CD4-positive, alpha-beta T cell treated with Interleukin-6 at 100 ng/mL for 8 hours (primary cell): ENCODE measurements around the gene PTPN14.
"Not testable (repeated sequence)": the region's sequence is repeated elsewhere in the genome, so short reads cannot be mapped to it uniquely, and the experiment has no call there.

Experiments used
- DNase-seq: peaks from one replicate; pipeline ENCODE4 v3.0.0-alpha.2; 2020; ENCODE audit warnings: mixed read lengths, low spot score

Gene PTPN14

DNA sequence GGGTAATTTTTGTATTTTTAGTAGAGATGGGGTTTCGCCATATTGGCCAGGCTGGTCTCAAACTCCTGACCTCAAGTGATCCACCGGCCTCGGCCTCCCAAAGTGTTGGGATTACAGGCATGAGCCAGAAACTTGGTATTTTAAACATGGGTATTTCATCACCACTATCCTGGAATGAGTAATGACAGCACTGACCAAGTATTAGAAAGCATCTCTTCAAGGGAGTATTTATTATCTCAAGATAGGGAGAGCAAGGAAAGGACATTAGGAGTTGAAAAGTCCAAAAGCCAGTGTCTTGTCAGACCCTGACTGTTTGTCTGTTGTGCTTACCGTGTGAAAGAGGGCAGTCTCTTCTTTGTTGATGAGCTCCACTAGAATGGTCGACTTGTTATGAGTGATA lies 156.8 kb downstream of the PTPN14 start:
- not testable (repeated sequence) for DNase-seq

DNA sequence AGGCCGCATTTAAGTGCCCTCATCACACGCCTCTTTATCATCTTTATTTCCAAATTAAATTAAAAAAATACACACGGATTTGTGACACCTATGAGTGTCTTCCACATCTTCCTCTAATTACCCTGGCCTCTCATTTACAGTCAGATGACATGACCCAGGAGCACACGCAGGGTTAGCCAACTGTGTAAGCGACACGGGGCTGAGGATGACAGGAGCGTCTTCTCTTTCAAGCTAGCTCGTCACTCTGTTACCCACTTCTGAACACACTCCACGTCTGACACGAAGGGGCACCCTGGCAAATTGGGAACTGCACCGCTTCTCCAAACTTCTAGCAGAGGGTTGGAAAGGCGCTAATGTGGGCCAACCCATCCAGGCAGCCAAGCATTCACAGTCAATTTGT lies 158.3 kb downstream of the PTPN14 start:
- no peak for DNase-seq

DNA sequence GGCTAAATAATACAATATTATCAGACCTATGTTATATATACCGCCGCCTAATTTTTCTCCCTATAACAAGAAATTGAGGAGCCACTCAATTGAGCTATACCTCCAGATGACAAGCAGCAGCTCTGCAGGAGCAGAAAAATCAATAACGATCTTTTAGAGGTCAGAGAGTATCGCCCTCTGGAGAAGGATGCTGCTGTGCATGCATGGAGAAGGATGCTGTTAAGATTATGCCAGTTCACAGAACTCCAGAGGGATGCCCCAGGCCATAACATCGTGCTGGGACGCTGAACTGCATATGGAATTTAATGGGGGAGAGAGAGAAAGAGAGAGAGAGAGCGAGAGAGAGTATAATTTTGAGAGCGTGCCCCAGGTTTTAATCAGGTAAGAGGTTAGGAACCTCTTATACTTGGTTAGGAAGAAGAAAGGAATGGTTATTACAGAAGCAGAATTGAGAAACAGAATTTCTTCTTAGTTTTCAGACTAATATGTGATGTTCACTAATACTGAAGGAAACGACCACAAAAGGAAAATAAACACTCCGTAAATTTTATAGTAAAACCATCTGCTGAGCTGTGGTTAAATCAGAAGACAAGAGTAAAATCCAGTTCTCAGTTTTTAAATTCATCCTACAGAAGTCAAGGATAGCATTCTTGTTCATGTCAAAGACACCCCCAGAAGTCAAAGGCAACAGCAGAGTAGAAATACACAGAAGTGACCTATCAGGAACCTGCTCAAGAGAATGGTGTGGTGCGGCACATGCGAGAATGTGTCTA lies 159.3 kb downstream of the PTPN14 start:
- no peak for DNase-seq

DNA sequence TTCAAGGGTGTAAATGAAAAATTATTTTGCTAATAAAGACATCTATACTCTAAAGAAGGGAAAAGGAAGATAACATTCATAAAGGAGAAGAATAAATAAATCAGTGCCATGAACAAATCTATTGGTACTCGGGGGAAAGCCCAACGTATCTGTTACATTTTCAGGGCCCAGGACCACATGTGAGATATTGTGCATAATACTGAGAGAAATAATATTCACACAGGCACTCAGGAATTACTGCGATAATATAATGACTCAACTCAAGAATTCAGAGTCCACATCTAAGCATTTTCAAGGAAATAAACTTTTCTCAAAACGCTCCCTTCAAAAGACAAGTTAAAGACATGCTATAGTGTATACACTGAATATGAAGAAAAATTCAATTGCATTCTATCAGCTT lies 161.7 kb downstream of the PTPN14 start:
- no peak for DNase-seq

DNA sequence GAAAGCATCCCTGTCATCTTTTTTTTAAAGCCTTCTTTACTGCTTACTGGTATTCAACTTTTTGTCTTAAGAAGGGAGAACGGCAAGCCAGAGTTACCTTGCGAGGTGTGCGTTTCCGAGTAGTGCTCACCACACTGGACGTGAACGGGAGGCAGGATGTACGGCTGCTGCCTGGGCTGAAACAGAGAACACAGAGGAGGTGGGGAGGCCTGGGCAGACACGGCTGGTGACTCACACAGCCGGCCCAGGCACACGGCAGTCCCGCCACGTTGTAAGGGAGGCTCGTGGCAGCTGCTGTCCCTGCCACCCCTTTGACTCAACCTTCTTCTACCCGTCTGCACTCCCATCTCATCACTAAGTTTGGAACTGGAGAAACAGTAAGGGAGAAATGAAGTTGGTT lies 164.7 kb downstream of the PTPN14 start:
- DNase-seq: no peak

DNA sequence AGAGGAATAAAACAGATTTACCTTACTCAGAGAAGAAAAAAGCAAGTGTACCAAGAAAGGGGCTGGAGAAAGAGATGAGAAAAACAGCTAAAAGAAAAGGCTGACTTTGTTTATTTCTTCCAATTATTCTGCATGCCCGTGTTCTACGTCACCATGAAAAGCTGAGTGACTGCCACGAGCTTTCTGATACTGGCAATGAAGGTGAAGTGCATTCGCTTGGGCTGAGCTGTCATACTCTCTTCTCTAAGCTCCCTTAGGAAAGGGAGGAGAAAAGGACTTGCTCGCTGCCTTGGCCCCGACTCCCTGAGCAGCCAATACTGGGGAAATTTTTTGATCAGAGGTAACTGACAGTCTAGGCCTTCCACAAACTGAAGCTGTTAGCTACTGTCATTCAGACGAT lies 165.1 kb downstream of the PTPN14 start:
- DNase-seq: no peak

DNA sequence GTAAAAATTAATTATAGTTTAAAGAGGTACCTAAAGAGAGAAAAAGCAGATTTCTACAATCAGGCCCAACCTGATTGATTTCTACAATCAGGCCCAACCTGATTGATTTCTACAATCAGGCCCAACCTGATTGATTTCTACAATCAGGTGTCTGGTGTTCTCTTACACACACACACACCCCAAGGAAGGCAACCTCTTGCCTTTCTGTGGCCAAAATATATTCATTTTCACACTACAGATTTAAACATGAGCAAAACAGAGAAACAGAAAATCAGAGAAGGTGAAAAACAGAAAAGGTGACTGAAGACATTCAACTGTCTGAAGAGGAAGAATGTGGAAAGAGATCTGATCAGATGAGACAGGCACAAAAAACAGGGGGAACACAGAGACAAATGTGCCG lies 166.0 kb downstream of the PTPN14 start:
- DNase-seq: no peak

DNA sequence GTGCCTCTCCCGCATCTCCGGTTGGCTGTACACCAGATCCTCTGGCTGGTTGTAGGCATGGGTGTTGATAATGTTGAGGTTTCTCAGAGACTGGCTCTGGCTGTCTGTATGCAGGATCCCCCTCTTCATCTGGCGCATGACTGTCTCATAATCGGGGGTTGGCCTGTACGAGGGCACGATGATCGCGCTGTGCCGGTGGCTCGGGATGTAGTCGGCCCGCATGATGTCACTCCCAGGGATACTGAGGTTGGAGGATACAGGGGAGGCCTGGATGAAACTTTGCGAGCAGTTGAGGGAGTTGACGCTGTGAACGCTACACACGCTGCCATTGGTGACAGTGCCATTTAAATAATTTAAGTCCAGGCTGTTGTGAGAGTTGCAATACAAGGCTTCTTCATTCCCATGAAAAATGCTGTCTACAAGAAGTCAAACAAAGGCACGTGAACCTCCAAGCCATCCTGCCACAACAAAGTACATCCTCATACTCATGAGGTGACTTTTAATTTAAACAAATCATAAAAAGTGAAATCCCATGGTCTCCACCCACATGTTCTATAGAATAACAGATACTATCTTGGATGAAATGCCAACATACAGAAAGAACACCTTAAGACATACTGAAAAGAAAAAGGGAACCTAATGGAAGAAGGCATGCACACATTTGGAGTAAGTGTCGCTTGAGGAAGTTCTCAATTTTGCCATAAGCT lies 166.9 kb downstream of the PTPN14 start:
- no peak for DNase-seq

DNA sequence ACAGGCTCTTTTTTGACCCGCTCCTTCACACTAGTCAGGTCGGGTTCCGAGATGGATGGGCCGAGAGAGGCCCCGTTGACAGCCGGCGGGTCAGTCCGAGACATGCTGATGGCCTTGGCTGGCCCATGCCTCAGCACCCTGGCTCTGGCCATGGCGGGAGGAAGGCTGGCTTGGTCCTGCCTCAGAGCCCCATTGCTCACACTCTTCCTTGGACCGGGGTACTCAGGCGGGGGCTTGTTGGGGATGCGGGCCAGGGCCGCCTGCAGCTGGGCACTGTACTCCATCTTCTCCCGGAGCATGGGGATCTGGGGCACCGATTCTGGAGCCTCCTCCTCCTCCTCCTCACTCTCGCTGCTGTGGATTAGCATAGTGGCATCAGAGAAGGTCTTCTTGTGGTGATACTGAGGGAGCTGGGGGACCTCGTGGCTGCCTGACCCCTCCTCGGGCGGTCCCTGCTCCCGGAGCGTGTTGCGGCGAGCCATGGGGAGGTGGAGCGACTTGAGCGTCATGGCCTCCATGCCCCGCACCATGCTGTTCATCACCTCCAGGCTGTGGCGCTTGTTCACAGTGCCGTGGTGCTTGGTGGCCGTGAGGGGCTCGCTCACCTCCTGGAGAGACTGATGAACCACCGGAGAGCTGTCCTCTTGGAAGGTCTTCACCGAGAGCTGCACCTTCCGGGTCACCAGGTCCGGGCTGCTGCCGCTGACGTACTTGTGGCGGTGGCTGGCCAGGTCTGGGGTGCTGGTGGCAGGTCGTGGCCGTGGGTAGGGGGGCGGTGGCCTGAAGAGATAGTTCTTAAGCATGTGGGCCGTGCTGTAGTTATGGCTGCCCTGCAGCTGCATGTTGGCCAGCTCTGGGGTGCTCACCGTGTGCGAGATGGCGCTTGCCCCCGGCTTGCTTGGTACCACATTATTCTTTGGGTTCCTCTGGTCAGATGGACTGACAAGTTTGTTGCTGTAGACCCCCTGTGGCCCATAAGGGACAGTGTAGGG lies 167.7 kb downstream of the PTPN14 start:
- no peak for DNase-seq

DNA sequence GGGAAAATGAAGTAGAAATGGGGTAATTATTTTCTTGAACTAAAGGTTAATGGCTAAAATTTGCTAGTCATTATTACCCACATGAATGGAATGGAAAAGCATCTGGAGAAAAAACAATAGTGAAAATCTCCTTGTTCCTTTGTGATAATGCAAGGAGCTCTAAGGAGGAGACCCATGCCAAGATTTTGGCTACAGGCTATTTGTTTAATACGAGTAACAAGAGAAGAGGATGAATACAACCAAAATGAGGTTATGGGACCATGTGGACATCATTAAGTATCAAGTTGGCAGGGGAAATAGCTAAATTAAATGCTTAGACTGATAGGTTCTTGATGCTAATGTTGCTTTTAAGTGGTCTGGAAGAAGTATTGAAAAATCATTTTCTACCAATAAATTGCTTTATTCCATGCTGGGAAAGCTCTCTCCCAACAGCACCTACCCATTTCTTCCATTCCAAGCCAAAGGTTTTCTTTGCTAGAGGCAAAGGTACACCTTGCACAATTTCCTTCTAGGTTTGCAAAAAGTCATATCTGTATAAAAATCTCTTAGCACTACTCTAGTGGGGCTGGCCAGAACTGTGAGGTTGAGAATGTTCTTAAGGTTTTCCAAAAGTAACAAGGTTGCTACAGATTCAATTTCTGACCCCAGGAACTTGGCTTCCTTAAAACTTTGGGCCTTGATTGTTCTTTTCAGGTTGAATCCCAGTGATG lies 170.3 kb downstream of the PTPN14 start:
- no peak for DNase-seq

DNA sequence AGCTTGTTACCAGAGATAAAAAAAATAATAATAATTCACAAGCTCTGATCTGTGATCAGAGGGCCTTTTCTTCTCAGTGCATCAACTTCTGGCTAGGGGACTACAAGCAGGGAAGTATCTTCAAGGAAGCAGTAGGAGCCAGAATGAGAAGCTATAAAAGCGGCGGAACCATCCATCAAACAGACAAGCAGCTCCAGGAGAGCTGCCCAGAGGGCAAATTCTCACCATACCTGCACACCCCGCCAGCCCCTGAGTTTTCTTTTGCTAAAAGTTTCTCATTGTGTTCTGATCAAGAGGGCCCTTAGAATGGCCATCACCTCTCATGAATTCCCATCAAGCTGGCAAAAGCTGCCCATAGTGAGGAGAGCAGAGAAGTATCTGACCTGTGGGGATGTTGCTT lies 171.0 kb downstream of the PTPN14 start:
- DNase-seq: no peak

DNA sequence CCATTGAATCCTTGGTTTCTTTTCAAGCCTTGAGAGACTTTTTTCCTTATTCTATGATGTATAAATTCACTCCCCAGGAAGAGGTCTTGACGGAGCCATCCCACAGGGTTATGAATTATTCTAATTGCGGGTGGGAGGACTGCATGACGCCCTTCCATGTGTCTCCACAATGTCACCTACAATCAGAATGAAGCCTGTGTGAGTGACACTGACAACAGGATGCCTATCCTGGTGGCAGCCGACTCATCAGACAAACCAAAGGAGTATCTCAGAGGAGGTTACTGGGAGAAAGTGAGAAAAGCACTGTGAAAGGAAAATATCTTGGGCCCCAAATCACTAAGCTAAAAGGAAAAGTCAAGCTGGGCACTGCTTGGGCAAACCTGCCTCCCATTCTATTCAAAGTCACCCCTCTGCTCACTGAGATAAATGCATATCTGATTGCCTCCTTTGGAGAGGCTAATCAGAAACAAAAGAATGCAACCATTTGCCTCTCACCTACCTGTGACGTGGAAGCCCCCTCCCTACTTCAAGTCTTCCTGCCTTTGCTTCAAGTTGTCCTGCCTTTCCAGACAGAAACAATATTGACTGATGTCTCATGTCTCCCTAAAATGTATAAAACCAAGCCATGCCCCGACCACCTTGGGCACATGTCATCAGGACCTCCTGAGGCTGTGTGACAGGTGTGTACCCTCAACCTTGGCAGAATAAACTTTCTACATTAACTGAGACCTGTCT lies 172.0 kb downstream of the PTPN14 start:
- DNase-seq: no peak

DNA sequence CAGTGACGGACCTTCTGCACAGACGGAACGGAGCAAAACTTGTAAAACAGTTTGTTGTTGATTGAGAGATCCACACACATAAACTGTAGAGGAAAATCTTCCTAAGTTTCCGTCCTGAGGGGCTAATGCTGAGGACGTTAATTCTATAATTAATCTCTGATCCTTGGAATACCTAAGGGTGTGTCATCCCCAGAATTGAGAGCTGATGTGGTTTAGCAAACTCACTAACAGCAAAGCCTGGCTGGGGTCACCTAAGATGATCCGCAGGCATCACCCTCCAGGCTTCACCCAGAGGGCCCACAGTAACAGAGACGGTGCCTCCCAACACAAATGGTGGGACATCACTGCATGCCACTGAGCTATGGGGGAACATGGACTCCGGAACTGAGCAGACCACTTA lies 172.9 kb downstream of the PTPN14 start:
- no peak for DNase-seq

DNA sequence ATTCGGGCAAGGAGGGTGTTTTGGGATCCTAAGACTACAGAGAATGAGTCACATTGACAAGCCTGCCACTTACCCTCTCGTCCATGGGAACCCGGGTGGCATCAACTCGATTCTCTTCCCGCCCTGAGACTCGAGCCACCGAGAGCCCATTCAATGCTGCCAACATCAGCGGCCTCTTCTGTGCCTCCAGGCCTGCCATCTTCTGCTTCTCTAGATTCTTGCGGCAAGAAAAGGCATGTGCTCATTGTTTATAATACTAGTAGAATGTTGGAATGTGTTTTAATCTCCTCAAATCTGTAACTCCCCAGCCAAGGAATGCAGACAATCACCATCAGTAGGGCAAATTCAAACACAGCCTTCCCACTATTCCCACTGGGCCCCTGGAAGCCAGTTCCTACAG lies 173.5 kb downstream of the PTPN14 start:
- no peak for DNase-seq

DNA sequence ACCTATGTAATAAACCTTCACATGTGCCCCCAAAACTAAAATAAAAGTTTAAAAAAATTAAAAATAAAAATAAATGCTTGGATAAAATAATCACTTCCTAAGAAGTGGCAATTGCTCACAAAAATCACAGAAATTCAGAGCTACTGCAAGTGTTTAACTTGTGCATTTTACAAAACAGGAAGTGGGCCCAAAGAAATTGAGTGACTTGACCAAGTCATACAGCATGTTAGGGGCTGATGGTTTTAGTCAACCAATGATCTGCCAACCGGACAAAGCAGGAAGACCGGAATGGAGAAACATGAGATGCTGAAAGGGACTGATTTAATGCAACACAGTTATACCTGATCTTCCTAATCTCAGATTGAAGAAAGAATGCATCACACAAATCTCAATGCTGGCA lies 173.9 kb downstream of the PTPN14 start:
- no peak for DNase-seq

DNA sequence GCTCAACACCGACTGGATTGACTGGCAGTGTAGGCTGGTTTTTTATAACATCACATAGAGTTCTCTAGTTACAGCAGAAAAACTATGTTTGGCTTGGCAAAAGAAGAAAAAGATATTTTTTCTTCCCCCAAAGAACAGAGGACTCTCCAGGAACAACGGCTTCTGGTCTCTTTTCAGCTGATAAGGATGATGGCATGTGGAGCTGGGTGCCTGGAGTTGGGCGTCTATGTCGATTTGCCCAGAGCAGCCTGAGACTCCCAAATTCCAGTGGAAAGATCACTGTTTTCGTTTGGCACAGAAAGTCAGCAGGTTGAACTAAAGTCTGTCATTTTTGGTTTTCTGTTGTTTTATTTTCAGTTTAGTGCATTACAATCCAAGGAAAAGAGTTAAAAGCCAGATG lies 179.3 kb downstream of the PTPN14 start:
- no peak for DNase-seq

DNA sequence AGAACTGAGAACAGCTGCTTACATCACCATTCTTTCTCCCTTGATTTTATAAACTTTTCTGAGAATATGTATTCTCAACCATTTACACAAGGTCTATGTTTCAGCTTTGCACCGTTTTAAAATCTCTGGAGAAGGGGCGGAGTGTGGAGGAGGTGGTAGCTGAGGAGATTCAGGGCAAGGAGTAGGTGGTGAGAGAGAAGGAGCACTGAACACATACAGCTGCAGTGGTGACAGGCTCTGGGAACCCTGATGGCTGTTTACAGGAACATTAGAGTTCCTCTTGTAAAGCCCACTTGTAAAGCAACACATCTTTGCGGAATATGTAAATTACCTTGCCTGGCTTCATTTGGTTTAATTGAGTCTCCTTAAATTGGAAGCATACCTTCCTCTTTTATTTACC lies 180.8 kb downstream of the PTPN14 start:
- no peak for DNase-seq

DNA sequence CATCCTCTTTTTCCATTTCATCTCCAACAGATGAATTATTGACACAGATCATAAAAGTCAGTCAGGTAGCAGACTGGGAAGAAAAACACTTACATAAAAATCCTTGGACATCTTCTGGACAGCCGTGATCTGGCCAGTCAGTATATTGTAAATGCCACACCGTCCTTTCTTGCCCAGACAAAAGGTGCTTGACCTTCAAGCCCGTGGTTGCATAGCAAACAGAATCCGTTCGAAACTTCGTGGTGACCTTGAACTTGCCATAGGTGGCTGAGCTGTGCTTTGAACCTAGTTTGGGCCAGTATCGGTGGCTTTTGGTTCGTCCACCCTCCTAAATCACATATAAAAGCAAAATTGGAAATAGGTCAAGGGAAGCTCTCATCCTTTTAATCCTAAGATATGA lies 182.0 kb downstream of the PTPN14 start:
- no peak for DNase-seq

DNA sequence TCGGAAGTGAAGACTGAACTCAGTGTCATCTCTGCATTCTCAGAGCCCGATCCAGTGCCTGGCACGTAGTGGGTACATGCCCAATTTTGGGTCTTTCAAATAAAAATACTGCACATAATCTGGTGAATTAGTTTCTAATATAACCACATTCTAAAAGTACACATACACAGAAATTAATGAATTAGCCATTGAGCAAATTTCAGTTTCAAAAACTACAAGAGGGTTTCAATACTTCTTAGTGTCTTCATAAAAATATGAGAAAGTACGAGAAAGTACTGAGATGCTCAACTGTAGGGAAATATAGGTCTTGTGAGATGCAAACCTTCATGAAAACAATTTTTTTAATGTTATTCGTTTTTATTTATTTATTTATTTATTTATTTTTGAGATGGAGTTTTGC lies 183.6 kb downstream of the PTPN14 start:
- no peak for DNase-seq

DNA sequence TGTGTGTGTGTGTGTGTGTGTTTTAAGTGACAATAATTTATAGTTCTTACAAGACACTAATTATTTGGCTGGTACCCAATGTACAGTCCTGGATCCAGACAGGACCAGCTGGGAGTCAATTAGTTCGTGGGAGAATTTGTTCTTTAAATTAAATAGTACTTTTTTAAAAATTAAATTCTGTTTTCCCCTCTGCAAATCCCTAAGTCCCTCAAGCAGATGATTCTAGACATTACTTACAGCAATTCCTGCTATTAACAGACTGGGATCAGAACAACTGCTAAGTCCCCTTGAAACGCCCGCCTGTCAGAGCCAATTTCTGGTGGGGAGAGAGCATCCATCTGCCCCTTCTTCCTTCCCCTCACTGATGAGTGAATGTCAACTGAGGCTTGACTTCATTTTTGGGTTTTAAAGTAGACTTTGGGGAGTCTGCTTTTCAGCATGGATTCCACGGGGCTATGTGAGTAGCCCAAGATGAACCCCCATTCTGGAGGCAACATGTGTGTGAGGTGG lies 186.6 kb downstream of the PTPN14 start:
- no peak for DNase-seq

DNA sequence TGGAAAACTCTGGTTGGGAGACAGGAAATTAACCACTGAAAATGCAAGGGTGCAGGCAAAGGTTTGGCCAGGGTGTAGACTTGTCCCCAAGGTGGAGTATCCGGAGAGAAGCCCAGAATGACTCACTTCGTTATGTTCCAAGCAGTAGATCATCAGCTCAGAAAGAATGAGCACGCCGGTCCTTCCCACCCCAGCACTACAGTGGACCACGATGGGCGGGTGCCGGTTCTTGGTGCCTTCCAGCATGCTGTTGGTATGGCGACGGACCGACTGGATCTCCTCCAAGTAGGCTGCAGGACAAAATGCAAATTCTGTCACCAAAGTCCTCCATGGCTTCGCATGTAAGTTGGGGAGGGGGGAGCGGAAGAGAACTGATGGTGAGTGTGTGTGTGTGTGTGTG lies 187.0 kb downstream of the PTPN14 start:
- no peak for DNase-seq
